Endothelial cell of hepatic sinusoid (primary cell): ENCODE data around the gene CBL.

Source experiments
- in situ Hi-C: cut with HindIII; loops from 2 replicates; pipeline ENCODE4 v1.10.0; 2017; ENCODE audit warnings: low sequenced_read_pairs

CBL gene

DNA sequence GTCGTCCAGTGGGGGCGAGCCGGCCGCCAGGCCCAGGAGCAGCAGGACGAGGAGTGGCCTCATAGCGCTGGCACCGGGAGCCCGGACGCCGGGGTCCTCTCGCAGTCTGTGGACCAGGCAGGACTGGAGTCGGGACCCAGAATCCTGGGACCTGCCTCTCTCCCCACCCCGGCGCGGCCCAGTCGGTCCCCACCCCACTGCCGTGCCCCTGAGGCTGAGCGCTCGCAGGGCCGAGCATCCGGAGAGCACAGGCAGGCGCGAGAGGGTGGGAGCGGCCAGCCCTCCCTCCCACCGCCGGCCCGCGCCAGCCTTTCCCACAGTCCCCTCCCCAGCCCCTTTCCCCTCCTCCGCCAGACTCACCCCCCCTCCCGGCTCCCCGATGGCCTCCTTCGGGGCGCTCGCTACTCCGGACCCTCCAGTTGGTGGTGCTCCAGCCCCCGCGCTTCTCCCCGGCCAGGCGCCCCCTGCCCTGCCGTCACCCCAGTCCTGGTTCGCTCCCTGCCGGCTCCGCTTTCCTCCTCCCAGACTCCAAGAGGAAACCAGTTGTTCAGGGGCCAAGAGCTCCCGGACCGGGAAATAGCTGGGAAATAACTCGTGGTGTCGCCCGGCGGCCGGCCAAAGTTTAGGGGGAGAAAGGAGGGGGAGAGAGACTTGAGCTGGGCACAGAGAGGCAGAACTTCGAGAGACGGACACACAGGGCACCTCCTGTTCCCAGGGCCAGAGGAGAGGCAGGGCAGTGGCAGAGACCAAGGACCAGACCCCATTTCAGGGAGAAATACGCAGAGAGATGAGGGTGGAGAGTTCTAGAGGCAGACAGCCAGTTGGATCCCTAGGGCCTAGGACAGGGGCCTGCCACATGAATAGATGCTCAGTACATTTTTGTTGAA, 134.4 kb downstream of the CBL start, which contains the start of gene C1QTNF5:
Gene C1QTNF5 (minus strand): TSS at position 549 of the 887 bp plus-strand sequence. CDS start 486 bp downstream, at position 63.
- in situ Hi-C loops: no loop called here

DNA sequence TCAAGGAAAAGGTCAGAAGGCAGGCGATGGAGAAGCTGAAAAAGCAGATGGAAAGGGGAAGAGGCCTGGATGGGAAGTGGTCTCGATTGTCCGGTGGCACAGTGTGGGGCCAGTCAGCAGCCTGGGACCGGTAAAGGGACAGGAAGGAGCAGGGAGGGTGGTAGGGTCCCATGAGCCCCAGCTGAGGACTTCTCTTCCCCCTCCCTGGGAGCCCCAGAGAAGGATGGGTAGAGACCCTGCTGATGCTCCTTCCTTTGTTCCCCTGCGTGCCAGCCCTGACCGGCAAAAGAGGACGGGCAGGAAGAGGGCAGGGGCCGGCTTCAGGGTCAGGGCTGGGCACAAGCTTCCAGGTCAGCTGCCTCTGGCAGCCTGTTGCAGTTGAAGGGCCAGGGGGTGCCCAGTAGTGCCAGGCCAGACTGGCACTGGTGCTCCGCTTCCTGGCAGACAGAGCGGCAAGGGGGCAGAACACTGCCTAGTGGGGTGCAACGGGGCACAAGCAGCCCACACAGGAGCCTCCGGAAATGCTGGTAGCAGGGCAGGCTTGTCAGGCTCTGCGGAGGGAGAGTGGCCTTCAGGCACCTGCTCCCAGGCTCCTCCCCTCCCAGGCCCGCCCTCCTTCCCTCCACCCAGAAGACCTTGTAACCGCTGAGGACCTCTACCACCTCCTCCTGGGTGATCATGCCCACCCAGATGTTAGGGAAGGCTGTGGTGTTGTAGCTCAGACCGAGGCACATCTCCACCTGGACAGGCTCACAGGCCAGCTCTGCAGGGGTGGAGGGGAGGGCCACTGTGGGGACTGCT, 135.3 kb downstream of the CBL start:
- in situ Hi-C loops: no loop called here

DNA sequence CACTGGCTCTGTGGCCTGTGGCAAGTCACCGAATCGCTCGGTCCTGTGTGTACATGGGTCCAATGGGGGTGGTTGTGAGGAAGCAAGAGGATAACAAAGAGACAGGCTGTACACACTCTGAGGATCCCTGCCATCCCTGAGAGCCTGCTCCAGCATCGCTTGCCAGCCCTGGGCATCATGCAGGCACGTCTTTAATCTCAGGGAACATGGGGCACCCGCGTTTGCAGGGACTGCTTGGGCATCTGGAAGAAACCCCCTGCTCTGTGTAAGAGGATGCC, 135.8 kb downstream of the CBL start:
- in situ Hi-C loops: no loop called here

DNA sequence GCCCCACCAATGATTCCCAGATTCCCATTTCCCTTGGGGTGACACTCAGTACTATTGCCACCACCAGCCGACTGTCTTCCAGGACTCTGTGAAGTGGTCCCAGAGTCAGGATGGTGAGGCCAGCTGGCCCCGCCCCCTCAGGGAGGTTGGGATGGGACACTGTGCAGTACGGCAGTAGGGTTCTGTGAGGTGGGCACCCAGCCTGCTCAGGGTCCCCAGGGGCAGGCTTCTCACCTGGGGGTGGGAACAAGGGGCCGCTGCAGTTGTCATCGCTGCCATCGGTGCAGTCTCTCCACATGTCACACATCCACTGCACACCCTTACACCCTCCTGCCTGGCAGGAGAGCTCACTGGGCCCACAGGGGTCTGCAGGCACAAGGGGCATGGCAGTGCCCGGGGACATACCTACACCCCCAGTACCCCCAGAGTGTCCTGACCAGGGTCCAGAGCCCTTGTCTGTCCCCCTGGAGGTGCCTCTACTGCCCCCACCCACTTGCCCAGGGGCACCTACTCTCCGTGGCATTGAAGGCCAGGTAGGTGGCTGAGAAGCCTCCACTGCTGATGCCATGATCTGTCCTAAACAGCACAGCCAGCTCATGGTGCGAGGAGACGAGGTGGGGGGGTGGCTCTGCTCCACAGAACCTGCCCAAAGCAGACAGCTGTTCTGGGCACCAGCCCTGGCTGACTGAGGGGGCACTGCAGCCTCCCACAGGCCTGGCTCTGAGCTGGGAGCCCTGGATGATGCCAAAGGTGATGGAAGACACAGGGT, 136.4 kb downstream of the CBL start:
- in situ Hi-C loops: no loop called here

DNA sequence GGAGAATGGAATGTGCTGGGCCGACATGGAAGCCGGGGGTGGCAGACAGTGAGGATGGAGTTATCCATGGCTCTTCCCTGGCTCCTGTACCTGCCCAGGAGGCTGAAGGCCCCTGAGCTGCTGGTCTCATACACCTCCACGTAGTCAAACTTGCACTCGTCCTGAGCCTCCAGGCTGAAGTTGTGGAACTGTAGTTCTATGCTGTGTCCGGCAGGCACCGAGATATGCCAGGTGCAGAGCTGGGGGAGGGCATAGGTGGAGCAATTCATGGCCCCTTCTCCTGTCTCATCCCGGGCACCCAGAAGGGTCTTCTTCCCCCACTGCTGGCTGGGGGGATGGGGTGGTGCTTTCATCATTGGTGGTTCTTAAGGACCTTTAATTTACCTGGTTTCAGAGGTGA, 137.6 kb downstream of the CBL start:
- in situ Hi-C loops: no loop called here

DNA sequence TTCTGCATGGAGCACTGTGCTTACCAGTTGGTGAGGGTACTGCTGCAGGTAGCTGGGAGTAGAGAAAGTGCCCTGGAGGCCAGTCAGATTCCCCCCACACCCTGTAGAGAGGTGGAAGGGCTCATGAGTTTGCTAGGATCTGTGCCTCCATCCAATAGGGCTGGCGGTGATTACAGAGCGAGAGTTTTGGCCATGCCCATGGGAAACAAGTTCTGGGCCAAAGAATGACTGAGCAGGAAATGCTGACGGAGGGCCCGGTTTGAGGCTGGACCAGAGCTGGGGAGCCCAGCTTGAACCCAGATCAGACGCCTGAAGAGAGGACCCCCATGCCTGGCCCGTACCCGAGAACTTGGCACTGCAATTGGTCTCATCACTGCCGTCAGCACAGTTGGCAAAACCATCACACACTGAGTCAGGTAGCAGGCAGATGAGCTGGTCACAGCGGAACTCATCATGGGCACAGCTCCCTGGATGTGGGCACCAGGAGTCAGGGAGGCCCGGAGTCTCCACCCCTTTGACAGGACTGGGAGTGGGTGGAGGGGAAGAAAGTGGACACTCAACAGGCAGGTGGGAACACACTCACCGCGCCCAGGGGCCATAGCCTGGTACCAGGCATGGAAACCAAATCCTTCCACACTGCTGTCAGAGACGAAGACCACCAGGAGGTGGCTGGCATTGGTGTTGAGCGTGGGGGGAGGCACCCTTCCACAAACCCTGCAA, 138.3 kb downstream of the CBL start:
- in situ Hi-C loops: no loop called here

DNA sequence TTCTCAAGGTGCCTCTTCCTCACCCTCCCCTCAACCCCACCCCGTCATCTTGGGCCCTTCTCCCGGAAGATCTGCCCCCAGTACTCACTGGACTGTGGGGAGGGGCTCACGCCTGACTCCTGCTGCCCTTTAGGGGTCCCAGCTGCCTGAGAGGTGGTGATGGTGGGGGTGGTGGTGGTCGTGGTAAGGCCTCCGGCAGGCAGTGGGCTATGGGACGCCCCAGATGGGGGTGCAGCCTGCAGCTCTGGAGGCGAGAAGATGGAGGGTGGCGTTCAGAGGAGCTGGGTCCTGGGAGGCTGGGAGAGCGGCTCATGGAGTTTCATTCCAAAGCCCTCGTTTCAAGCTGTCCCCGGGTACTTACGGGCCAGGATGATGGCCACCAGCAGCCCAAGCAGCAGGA, 139.5 kb downstream of the CBL start:
- in situ Hi-C loops: no loop called here

DNA sequence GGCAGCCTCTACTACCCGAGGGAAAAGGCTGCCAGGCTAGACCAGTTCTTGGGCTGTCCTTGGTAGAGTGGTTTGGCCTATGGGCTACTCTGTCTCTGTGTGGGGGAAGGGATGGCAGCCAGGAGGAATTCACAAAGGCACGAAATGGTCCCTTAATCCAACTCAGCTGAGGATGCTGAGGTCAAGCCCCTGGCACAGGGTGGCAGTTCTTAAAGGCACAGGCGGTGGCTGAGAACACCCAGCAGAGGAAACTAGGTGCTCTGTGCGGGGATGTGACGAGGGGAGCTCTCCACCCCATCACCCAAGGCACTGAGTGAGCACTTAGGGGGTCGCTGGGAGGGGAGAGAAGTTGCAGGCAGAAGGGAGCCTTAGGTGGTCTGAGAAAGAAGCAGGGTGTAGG, 140.5 kb downstream of the CBL start, which contains the start of gene MFRP:
Gene MFRP (minus strand): TSS at position 101 of the 400 bp plus-strand sequence. CDS start 192 bp downstream, outside the sequence.
- in situ Hi-C loops: no loop called here

DNA sequence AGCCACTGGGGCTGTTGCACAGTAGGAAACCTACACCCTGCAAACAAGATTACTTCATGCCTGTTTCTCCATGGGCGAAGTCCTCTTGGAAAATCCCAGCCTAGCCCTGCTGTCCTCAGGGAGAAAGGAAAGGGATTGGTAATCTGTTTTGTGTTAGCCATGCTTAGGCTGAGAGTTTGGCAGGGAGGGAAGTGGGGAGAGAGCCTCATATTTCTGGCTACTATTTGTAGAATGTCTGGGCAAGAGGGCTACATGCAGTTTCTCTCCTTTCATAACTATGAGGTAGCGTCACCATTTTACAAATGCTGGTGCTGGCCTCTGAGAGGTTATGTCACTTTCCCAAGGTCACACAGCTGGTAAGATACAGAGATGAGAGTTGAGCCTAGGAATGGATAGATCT, 141.1 kb downstream of the CBL start:
- in situ Hi-C loops: no loop called here

DNA sequence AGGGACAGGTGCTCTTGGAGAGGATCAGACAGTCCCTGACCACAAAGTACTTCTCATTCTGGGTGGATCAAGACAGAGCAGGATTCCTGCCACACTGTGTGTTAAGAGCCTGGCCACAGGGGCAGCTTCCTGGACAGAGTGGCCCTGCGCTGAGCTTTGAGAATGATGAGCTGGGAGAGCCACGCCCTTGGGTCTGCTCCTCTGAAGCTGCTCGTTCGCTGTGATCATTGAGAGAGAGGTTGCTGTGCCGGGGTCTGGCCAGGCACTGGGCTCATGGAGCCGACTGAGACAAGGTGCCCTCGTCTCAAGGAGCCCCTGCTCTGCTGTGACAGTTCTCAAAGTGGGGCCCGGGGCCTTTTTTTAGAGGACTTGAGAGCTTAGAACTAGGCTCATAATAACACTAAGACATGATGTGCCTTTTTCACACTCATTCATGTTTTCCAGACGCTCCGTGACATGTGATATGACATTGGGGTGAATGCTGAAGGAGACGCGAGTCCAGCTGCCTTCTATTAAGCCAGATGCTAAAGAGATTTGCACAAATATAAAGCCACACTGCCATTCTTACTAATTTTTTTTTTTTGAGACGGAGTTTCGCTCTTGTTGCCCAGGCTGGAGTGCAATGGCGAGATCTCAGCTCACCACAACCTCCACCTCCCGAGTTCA, 141.9 kb downstream of the CBL start:
- in situ Hi-C loops: no loop called here

DNA sequence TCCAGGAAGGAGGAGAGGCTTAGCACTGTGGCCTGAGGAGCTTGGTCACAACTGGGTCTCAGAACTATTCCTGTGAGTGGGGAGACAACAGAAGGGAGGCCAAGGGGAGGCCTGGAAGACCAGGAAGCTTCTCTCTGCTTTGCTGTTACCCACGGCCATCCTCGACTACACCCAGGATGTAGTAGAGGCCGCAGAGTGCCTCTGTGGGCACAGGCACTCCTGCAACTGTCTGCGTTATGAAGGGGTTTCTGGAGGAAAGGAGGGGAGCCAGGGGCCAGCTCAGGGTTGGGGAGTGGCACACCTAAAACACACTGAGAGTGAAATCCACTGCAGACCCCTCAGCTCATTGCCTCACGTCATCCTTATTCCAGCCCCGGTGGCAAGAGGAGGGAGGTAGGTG, 144.2 kb downstream of the CBL start:
- in situ Hi-C loops: loop anchor here (25.0 kb wide), 1 partner anchor 262 kb away; no protein-coding TSS in a partner anchor

DNA sequence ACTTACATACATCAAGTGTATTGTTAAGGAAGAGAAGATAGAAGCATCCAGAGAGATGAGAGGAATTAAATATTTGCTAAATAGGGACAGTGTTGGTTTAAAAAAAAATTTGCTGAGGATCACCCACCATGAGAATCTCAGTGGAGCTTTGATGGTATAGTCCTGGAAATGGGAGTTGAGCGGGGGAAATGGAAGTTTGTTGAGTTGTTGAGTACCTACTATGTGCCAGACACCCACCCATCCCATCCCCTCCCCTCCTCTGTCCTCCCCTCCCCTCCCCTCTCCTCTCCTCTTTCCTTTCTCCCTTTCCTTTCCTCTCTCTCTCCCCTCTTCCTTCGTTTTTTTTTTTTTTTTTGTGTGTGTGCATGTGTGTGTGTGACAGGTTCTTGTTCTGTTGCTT, 145.1 kb downstream of the CBL start:
- in situ Hi-C loops: loop anchor here (25.0 kb wide), 1 partner anchor 261 kb away; no protein-coding TSS in a partner anchor

DNA sequence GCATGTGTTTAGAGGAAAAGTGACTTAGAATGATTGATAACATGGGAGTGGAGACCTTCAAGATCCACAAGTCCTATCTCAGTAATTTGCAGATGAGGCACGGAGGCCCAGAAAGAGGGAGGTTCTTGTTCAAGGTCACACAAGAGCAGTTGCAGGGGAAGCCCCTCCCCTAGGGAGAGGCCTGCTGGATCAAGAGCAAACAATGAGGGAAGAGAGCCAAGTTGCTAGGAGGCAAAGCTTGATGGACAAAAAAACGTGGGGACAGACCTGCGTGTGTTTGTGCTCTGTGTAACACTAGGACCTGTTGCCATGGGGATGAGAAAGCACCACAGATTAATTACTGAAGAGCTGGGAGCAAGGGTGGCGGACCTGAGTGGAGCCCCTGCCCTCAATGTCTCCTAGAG, 146.7 kb downstream of the CBL start:
- in situ Hi-C loops: loop anchor here (25.0 kb wide), 1 partner anchor 259 kb away; no protein-coding TSS in a partner anchor

DNA sequence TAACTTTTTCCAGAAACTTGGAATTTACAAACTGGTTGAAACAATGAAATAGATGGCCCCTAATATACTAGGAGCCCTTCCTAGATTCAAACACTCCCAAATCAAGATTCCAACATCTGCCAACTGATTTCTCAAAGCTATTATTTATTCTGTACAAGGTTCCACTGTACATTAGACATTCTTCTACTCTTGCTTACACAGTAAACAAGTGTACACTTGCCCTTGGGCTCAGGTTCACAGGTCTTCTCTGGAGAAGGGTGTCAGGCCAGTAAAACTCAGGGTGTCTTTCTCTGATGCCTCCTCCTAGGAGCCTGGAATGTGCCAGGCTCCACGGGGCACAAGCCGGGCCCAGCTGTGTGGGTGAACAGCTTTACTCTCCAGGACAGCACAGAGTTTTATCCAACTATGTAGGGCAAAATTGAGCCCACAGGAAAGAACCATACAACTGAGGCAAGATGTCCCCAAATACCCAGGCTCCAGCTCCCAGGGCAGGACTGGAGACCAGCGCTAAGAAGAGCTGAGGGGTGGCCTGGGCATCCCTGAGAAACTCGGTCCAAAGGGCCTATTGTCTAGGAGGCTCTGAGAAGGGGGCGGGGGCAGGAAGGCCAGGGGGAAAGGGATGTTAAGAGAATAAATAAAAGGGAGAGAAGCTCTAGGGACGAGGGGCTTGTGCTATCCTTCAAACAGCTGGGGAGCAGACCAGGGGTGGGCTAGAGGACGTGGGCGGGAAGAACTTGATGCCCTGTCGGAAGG, 149.1 kb downstream of the CBL start:
- in situ Hi-C loops: loop anchor here (25.0 kb wide), 1 partner anchor 257 kb away; no protein-coding TSS in a partner anchor

DNA sequence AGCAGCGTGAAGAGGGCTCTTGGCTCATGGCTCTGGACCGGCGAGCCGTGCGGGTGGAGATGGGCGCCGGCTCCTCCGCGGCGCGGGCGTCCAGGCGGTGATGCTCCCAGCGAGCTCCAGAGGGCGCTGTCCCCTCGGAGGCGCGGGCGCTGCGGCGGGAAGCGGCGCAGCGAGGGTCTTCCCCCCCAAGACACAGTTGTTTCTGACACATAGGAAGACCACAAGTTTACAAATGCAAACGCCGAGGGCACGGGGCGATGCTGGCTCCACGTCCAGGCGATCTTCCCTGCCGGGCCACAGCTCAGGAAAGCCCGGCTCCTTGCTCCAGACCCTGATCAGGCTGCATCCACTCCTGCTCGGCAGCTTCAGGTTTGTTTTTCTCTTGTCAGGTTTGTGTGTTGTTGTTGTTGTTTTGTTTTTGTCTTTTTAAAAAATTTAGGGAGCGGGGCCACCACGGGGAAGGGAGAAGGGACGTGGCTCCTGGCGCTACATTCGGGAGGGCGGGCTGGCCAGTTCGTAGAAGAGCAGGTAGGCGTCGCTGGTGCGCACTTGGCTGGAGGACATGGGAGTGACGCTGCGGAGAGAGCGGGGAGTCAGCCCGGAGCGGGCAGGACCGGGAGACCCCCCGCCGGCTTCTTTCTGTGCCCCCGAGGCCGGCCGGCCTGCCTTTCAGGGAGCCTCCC, 150.4 kb downstream of the CBL start:
- in situ Hi-C loops: loop anchor here (25.0 kb wide), 1 partner anchor 256 kb away; no protein-coding TSS in a partner anchor

DNA sequence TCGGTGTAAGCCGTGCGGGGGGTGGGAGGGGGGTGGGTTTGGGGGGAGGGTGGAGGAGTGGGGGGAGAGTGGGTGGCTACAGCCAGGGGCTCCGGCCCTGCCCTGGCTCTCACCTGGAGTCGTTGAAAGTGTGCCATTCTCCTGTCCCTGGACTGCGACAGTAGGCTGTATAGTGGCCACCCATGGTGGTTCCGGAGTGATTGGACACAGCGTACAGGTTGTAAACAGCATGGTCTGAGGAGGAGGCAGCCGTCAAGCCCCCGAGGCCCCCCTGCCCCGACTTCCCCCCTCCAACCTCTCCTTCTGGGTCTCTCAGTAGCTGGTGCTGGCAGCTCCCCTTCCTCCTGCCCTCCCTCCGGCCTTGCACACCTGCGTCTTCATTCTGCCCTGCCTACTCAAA, 150.9 kb downstream of the CBL start:
- in situ Hi-C loops: loop anchor here (25.0 kb wide), 1 partner anchor 255 kb away; no protein-coding TSS in a partner anchor
